COLO668 (cell line): ENCODE data around the gene CLIC1.

Experiments used
- DNase-seq: peaks from one replicate; lab custom pipeline; 2025; ENCODE audit not compliant: unreplicated experiment; lab: John Stamatoyannopoulos, UW

The CLIC1 gene

DNA sequence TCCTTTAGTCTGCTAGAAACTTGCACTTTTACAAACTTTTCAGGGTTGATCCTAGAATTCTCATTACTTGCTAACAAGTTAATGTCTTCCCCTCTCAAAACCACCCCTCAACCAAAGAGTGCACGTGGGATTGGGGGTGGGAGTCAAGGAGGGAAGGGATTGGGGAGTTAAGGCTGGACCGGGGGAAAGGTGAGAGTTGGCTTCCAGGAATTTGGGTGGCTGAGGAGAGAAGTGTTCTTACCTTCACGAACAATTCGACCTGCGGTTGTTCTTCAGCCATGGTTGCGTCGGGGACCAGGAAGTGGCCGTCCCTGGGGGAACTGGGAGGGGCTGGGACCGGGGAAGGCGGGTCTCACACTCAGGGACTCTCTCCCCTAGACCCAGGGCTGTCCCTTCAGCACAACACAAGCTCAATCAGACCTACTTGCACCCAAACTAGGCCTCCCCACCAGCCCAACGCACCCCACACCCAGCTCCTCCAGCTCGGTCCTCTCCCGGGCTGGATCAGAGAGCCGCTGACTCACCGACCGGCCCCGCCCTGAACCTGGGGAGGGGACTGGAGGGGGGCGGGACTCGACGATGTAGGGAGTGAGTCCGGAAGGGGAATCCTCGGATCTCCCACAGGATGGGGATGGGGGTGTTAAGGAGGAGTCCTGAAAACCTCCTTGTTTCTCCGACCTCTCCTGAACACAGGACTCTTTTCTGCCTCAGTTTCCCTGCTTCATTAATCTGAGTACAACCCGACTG lies at the start of gene CLIC1:
Gene CLIC1 (minus strand): TSS at position 510 of the 747 bp plus-strand sequence. CDS start 230 bp downstream, at position 280.
- DNase-seq, result peak; percentile 82

DNA sequence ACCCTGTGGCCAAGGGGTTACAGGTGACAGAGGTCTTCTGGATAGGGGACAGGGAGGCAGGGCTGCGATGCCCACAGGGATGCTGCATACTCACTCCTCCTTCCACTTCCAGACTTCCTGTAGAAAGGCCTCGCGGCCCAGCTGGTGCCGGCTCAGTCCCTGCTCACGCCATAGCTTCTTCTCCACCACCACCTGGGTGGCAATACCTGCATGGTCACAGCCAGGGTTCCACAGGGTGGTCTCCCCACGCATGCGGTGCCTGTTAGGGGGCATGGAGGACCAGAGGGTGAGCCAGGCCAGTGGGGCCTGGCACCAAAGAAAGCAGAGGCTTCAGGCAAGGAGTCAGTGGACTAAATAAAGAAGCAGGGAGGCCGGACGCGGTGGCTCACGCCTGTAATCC lies 49.1 kb upstream of the CLIC1 start:
- no peak for DNase-seq

DNA sequence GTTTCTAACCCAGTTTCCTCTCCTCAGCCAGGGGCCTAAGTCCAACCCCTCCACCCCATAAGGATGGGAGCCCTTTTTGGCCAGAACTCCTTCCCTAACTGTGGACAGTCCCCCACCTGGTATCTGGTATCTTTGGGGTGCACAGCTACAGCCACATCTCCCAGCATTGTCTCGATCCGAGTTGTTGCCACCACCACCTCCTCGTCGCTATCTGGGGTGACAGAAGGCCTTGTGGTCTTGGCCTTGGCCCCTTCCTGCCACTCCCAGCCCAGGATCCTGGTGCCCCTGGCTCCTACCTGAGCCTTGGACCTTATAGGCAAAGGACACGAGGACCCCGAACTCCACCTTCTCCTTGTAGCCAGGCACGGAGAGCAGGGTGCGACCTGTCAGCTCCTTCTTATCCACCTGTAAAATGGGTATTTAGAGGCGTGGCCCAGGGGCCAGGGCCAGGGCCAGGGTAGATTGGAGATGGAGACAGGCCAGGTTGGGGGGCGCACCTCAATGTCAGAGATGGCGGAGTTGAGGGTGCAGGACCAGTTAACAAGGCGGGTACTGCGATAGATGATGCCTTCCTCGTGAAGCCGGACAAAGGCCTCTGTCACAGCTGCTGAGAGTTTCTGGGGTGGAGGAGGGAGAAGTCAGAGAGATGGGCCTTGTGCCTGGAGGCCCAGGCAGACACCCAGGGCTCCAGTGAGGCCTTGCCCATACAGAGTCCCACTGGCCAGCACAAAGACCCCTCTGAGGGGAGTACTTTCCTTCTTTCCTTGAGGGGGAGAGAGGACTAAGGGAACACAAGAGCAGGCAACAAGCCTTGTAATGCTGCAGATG lies 48.0 kb upstream of the CLIC1 start:
- DNase-seq, result no peak

DNA sequence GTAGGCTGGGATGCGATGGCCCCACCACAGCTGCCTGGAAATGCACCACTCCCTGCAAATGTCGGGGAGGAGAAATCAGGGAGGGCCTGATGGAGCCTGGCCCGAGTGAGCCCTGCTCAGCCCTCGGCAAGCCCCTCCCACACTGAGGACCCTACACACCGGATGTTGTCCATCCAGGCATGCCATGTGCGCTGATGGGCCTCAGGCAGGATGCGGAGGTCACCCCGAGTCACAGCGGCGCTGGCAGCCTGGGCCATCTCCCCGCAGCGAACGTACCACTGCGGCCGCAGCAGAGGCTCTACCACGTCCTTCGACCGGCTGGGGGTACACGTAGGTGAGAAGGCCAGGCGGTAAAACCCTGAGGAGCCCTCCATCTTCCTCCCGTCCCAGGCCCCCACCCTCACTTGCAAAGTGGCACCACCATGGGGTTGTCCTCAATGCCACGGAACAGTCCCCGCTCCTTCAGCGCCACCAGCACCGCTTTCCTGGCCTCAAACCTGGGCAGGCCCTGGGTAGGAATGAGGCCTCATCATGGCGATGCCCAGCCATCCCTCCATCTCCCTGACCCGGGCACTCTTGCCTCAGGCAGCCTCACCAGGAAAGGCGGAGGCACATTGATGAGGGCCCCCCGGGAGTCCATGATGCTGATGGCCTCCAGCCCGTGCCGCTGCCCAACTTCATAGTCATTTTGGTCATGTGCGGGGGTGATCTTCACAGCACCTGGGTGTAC lies 46.0 kb upstream of the CLIC1 start:
- no peak for DNase-seq

DNA sequence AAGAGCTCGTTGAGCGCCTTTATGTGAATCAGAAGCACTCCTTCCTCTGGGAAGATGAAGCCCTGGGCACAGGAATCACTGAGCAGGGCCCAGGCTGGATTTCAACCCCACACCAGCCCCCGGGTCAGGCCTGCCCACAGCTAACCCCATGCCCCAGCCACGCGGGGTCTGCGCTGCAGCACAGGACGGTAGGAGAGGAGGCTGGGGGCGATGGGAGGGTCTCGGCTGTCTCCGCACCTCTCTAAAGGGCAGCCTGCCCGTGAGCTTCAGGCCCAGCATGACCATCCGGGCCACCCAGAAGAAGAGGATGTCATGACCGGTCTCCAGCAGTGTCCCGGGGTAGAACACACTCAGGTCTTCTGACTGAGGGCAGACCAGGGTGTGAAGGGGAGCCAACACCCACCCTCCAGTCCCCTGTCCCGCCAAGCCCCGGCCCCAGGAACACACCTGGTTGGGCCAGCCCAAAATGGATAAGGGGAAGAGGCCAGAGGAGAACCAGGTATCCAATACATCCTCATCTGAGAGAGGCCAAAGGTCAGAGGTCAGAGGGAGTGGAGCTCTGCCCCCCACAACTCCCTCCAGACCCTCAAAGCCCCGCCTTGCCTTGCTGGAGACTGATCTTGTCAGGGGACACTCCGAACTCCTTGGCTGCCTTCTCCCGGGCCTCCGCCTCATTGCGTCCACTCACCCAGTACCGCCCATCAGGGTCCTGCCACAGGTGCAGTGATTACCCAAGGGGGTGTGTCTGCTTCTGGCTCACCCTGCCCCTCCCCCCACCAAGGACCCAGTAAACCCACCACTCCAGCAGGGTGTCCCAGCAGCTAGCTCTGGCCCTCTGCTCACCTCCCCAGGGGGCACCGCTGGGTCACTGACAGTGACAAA lies 45.2 kb upstream of the CLIC1 start:
- no peak for DNase-seq

DNA sequence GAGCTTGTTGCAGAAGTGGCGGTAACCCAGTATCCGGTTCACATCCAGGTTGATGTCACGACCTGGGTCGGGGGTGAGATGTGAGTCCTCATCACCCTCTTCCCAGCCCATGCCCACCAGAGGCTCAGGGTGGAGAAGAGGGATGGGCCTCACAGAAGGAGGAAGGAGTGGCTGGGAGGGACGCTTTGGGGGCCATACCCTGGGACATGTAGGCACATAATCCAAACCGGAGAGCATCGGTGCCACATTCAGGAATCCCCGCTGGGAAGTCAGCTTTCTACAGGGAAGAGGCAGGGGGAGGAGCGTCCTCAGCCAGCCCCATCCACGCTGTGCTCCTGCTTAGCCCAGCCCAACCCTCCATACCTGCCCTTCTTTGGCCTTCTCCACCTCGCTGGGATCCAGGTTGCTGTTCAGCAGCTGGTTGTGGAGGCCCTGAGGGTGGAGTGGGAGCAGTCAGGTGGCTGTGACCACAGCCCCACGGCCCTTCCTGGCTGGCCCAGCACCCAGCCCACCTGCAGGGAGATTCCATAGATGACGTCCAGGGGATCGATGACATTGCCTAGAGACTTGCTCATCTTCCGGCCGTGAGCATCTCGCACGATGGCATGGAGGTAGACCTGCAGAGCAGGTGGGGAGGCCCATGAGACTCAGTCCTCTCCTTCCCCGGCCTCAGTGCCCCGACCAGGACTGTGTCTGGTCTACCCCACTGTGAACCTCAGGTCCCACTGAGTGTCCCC lies 44.3 kb upstream of the CLIC1 start:
- DNase-seq, result no peak

DNA sequence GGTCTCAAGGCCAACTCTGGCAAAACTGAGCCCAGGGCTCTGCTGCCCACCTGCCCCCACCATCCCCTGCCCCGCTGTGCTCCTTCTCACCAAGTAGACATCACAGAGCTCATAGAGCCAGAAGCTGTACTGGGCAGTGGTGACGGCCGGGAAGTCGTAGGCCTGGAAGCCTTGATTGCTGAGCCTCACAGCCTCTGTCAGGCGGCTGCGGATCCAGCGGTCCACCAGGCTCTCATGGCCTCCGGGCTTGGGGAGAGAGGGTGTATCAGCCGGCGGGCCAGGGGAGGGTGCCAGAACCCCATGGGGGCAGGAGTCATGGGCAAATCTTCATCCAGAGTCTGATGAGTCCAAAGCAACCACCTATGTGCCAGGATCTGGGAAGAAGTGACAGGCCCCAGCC lies 43.6 kb upstream of the CLIC1 start:
- DNase-seq, result no peak

DNA sequence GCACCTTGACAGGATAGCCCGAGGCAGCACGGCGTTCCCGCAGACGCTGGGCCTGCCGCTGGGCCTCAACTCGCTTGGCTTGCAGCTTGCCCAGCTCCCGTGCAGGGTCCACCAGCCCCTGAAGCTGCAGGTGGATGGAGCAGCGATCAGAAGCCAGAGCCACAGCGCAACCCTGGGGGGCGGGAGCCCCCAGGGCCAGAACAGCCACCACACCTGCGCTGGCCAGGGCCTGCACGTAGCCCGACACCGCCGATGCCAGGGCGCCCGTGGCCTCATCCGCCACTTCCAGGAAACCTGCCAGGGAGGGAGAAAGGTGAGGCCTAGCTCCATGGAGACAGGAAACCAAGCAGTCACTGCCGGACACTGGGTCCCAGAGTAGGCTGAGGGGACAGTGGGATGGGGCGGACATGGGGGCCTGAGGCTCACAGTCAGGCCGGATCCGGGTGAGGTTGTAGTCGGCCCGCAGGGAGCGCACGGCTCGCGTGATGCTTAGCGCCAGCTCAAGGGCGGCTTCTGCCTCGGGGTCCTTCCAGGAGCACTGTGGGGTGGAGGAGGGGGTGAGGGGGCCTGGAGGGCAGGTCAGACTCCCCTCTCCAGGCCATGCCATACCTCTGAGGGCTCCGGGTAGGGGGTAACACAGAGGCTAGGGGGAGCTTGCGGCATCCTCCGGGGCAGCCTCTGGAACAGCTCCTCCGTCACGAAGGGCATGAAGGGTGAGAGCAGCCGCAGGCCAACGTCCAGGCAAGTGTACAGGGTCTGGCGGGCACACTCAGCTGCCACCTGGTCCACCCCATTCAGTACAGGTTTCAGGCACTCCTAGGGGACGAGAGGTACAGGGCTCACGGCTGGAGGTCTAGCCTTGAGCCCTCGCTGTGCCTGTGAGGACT lies 42.9 kb upstream of the CLIC1 start:
- DNase-seq, result no peak

DNA sequence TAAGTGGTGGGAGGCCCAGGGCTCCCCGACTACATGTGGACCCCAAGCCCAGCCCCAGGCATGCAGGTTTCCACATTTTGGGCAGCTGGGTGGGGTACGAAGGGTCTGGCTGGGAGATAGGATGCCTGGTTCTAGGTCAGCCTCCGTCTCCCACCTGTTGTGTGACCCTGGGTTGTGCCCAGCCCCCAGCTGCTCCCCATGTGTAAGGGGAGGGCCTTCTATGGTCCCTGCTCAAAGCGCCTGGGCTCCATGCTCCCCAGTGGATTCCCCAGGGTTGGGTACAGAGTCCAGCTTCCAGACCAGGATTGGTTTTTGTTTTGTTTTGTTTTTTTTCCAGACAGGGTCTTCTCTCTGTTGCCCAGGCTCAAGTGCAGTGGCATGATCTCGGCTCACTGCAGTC lies 41.9 kb upstream of the CLIC1 start:
- no peak for DNase-seq

DNA sequence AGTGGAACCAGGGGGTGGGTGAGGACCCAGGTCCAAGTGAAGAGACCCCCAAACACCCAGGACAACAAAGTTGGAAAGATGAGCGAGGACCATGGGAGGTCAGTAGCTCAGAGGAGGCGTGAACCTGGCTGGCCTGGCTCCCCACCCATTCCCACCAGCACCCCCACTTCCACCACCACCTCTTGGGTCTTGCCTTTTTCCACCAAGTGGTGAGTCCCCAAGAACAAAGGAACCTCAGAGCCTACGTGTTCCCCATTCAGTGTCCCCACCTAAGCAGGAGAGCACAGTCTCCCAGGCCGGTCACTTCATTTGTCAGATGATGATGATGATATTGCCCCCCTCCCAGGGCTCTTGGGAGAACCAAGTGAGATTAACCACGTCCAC lies 41.3 kb upstream of the CLIC1 start:
- DNase-seq, result no peak

DNA sequence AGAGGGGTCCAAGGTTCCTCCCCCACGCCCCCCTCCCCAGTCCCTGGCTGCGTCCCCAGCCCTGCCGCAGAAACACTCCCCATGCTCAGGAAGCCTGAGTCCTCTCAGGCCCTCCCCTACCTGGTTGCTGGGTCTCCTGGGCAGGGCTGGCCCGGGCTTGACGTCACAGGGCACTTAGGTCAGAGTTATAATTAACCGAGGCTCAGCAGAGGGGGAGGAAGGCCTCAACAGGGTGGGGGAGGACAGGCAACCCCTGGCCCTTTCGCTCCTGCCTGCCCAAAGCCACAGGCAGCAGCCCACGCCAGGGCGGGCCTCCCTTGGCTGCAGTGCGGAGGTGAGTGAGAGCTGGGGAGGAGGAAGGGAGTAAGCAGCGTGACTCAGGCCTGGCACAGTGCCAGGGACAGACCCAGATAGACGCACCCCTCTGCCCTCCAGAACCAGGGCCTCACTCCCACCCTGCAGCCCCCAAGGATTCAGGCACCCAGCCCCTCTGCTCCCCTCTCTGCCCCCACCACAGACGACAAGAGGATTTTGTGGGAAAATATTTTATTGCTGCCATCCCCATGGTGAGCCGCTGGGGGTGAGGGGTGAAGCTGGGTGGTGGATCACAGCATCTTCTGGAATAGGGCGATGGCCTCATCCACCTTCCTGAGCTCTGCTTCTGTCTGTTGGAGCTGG lies 40.8 kb upstream of the CLIC1 start, which contains the start of gene VWA7:
Gene VWA7 (minus strand): TSS at position 340 of the 678 bp plus-strand sequence. CDS start 549 bp downstream, outside the sequence.
- DNase-seq, result peak; percentile 80

DNA sequence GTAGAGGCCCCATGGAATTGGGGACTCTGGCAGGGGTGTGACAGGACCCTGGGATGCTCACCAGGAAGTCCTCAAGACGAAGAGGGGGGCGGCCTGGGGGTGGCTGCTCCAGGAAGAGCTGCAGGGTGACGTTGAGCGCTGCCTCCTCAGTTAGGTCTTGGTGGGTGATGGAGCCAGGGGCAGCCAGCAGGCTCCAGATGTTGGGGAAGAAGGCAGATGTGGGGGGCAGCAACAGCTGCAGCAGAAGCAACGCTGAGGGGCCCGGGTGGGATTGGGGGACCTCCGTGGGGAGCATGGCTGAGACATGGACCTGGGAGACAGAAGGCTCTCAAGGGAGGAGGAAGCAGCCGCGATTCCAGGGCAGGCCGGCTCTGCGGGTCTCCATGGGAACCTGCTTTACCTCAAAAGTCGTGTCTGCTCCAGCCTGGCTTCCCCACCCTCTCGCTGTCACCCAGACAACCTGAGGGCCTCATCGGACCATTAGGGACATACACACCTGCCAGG lies 40.2 kb upstream of the CLIC1 start:
- peak; percentile 63 for DNase-seq

DNA sequence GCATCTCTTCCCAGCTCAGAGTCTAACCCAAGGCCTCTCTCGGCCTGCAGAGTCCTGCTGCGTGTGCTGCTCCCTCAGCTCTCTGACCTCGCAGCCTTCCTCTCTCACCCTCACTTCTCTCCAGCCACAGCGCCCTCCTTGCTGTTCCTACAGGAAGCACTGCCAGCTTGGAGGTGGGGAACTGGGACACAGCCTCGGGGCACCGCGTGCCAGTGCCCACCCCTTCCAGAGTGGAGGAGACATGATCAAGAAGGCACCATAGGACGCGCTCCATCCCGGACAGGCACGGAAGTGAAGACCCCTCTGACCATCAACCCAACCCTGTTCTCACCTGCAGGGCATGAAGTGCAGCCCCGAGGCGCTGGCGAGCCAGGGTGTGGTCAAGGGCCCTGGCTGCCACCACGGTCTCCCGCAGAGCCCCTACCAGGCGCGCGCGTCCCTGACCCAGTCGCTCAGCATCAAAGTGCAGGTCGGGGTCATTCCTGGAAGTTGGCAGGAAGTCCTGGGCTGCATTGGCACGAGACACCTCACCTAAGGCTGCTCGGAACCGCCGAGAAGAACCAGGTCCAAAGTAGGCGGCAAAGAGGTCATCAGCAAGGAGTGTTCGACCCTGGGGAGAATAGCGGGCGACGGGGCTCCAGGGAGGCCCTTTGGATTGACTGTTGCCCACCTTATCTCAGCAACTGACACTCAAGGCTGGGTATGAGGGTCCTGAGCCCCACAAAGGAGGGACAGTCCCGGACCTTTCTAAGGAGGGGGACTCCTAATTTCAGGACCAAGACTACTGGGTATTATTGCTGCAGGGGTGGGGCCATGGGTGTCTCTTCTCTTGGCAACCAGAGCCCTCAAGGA lies 39.5 kb upstream of the CLIC1 start:
- no peak for DNase-seq

DNA sequence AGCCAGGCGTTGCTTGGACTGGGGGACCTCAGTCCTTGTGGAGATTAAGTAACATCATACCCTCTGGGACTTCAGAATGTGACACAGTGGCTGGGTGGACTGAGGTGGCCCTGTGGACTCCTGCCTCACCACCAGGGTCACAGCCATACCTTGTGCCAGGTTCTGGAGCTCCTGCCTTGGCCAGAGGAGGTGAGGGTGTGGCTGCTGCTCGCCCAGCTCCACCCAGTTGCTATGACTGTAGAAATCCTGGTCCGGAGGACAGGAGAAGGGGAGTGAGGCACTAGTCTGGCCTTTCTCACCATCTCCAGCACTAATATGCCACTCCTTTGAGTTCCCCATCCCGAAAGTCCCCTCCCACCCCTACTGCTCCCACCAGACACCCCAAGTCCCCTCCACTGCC lies 38.9 kb upstream of the CLIC1 start:
- no peak for DNase-seq

DNA sequence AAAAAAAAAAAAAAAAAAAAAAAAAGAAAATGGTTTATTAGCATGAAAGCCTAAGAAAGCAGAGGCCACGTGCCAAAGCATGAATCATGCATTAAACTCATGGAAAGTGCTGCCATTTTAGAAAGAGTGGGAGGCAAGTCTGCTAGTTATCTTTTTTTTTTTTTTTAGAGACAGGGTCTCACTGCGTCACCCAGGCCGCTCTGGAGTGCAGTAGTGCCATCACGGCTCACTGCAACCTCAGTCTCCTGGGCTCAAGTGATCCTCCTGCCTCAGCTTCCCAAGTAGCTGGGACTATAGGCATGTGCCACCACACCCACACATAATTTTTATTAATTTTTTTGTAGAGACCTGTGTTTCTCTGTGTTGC lies 35.6 kb upstream of the CLIC1 start:
- no peak for DNase-seq

DNA sequence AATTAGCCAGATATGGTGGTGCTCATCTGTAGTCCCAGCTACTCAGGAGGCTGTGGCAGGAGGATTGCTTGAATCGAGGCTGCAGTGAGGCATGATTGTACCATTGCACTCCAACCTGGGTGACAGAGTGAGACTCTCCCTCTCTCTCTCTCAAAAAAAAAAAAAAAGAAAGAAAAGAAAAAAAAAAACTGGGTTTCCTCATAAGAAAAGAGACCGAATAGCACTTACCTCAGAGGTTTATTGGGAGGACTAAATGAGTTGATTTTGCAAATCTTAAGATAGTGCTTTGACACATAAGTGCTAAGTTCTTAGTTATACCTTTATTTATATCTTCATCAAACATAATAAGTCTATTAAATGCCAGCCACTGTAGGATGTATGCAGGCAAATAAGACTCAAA lies 34.5 kb upstream of the CLIC1 start:
- DNase-seq, result no peak

DNA sequence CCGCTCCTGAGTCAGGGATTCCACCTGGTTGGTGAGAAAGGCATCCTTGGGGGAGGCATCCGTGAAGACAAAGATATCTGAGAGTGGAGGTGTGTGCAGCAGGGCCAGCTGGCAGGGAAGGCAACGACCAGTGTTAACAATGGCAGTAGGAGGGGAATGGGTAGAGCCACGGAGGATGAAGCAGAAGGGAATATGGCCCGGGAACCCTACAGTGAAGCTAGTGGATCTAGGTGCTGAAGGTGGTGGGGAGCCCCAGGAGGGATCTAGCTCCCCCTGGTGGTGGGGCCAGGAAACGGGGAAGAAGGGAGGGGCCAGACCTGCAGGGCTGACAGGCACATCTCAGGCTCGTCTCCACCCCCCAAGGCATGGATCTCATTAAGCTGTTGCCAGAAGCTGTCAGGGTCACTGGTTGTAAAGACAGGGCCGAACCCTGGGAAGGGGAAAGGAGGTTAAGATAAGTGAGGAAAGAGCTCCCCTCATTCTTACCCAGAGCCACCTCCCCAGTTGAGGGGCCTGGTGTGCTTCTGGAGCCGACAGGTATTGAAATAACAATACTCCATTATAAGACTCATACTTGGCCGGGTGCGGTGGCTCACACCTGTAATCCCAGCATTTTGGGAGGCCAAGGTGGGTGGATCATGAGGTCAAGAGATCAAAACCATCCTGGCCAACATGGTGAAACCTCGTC lies 33.5 kb upstream of the CLIC1 start:
- DNase-seq, result peak; percentile 66
